GM12873 (cell line): ENCODE data around the gene EID2.

Source experiments
- TF ChIP-seq, protein P1 (sequence below): IDR thresholded peaks from 2 replicates; pipeline ENCODE4 v1.5.1; 2012; ENCODE audit warnings: low read depth, mild to moderate bottlenecking, moderate library complexity, low read length, control low read depth; ENCODE audit not compliant: insufficient read depth; ENCODE audit errors: missing control alignments

Gene EID2

GRCh38 chr19:39500543-39500942 is 39.4 kb downstream of the EID2 start:
- TF ChIP-seq, protein P1, sequence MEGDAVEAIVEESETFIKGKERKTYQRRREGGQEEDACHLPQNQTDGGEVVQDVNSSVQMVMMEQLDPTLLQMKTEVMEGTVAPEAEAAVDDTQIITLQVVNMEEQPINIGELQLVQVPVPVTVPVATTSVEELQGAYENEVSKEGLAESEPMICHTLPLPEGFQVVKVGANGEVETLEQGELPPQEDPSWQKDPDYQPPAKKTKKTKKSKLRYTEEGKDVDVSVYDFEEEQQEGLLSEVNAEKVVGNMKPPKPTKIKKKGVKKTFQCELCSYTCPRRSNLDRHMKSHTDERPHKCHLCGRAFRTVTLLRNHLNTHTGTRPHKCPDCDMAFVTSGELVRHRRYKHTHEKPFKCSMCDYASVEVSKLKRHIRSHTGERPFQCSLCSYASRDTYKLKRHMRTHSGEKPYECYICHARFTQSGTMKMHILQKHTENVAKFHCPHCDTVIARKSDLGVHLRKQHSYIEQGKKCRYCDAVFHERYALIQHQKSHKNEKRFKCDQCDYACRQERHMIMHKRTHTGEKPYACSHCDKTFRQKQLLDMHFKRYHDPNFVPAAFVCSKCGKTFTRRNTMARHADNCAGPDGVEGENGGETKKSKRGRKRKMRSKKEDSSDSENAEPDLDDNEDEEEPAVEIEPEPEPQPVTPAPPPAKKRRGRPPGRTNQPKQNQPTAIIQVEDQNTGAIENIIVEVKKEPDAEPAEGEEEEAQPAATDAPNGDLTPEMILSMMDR = no peak

DNA sequence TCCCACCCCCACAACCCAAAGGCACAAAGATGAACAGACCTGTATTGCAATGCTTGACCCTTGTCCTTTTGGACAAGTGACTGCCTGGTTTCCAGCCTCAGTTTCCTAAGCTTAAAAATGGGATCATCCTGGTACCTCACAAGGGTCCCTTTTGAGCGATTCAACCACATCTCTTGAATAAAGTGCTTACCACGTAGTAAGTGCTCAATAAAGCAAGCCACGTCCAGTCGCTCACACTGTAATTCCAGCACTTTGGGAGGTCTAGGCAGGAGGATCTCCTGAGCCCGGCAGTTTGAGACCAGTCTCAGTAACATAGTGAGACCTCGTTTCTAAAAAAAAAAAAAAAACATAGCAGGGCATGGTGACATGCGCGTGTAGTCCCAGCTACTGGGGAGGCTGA is 40.0 kb downstream of the EID2 start:
- TF ChIP-seq, protein P1 = no peak

DNA sequence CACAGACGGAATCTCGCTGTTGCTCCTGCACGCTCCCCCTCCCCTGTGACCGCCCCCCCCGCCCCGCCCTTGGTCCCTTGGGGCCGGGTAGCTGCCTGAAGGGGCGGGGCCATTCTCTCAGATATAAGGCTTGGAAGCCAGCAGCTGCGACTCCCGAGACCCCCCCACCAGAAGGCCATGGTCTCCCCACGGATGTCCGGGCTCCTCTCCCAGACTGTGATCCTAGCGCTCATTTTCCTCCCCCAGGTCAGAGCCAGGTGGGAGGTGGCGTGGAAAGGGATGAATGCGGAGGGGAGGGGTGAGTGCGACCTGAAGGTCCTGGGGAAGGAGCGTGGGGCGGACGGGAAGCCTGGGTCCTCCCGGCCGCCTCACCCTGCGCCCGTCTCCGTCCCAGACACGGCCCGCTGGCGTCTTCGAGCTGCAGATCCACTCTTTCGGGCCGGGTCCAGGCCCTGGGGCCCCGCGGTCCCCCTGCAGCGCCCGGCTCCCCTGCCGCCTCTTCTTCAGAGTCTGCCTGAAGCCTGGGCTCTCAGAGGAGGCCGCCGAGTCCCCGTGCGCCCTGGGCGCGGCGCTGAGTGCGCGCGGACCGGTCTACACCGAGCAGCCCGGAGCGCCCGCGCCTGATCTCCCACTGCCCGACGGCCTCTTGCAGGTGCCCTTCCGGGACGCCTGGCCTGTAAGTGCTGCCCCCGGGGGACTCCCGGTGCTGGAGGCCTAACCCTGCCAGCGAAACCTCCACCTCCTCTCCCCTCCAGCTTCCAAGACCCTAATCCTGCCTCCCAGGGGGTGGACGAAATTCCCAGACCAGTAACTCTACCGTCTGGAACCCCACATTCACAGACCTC is 40.9 kb downstream of the EID2 start, which contains the start of gene DLL3:
Gene DLL3, plus strand, starts transcription at position 150 of the 845 bp plus-strand sequence. Its CDS starts 28 bp downstream, at position 178.
- TF ChIP-seq, protein P1 = no peak

GRCh38 chr19:39497996-39498797 is 41.8 kb downstream of the EID2 start:
- TF ChIP-seq, protein P1 = peak; percentile 31

DNA sequence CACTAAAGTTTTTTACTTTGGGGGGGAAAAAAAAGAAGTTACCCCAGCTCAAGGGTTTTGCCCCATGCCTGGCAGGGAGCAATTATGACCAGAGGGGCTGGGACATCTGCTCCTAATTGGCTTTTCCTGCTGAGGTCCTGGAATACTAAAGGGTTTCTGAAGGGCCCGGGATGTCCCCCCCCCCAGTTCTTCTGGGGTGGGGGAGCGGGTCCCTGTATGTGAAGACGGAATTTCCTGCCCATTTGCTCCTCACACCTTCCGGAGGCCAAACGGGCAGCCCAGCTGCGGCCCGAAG is 42.3 kb downstream of the EID2 start:
- TF ChIP-seq, protein P1 = no peak

DNA sequence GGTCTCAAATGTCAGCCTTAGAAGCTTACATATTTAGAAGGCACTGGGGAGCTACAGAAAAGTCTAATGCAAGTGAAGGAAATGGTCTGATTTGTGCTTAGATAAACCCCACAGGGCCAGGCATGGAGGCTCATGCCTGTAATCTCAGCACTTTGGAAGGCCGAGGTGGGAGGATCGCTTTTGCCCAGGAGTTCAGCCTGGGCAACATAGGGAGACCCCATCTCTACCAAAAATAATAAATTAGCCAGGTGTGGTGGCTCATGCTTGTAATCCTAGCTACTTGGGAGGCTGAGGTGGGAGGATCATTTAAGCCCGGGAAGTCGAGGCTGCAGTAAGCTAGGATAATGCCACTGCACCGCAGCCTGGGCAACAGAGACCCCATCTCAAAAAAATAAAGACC is 43.9 kb downstream of the EID2 start:
- TF ChIP-seq, protein P1 = no peak

- TF ChIP-seq, protein P1 = no peak
Measured at GRCh38 chr19:39494661-39495060, 45.3 kb downstream of the EID2 start.
